Uterus (tissue), 4 donors: ENCODE results near the gene BIN2. TPM values are rescaled to one million over a fixed set of nuclear protein-coding genes. Genes with fewer than 3 reads are reported as not detected.

Experiments
- DNase-seq, 2 donors: peaks; one replicate each; pipeline ENCODE4 v3.0.0-alpha.2; 2019 to 2020
- H3K27ac ChIP-seq, 2 donors: fragments of 200-600 bp; sonication (generic); 1 replicate in 1 of 2; 2 replicates in 1 of 2; pipeline ENCODE4 v1.5.1; 2016 to 2018
- H3K27me3 ChIP-seq, 2 donors: fragments of 200-600 bp; sonication (generic); one replicate each; pipeline ENCODE4 v1.5.1; 2018 to 2019; ENCODE audit warnings: control low read depth in 1 of 2
- H3K36me3 ChIP-seq, 2 donors: fragments of 200-600 bp; sonication (generic); one replicate each; pipeline ENCODE4 v1.5.1; 2019; ENCODE audit warnings: control low read depth in 1 of 2
- H3K4me1 ChIP-seq, 2 donors: fragments of 200-600 bp; sonication (generic); one replicate each; pipeline ENCODE4 v1.5.1; 2018 to 2019; ENCODE audit warnings: control low read depth in 1 of 2
- H3K4me3 ChIP-seq, 2 donors: fragments of 200-600 bp; sonication (generic); 1 replicate in 1 of 2; 2 replicates in 1 of 2; pipeline ENCODE4 v1.5.1; 2018 to 2019; ENCODE audit warnings: mild to moderate bottlenecking in 1 of 2
- H3K9me3 ChIP-seq, 2 donors: fragments of 200-600 bp; sonication (generic); one replicate each; pipeline ENCODE4 v1.5.1; 2019; ENCODE audit warnings: control low read depth in 1 of 2
- CTCF ChIP-seq, 4 experiments: fragments of 200-600 bp in 2 of 4; fragments of 450-650 bp in 2 of 4; sonication (generic) in 2 of 4; IDR thresholded peaks; one replicate each; pipeline ENCODE4 v1.5.1; 2016 to 2019; ENCODE audit warnings: antibody characterized with exemption in 4 of 4, mild to moderate bottlenecking in 2 of 4, moderate library complexity in 1 of 4
- POLR2A ChIP-seq, 2 donors: fragments of 450-650 bp; IDR thresholded peaks; one replicate each; pipeline ENCODE4 v1.6.1; 2016; ENCODE audit warnings: antibody characterized with exemption in 2 of 2, mild to moderate bottlenecking in 1 of 2, moderate library complexity in 1 of 2
- intact Hi-C: fragments of 100-400 bp; cut with DNase I; formaldehyde crosslinking; loops from one replicate; pipeline ENCODE4 v1.15.1; 2023; ENCODE audit warnings: low total_unique reads
- total RNA-seq, 4 donors: library from RNA; depleted of rRNA in 3 of 4; stranded (reverse); fragments of >200 nt in 3 of 4; gene quantifications; one replicate each; pipeline versions ENCODE4 v1.1.0 to v1.2.4, GENCODE V29; 2014 to 2023
- donor health status: DM: yes; HTN: yes; CAD: no.

Gene BIN2
- total RNA-seq, 4 donors from 2014 or later = 0.29 to 5.0 (median 2.3) TPM

GRCh38 chr12:51270951-51271518 is 52.9 kb downstream of the BIN2 start:
- Histone ChIP-seq H3K27ac (peak overlapping the region; percentile 54 to 65), H3K27me3 (no peaks in the 10 kb centered on the region), H3K9me3 (no peaks in the 10 kb centered on the region), H3K4me3 (peak overlapping the region; percentile 38 to 86), H3K36me3 (no peaks in the 10 kb centered on the region), H3K4me1 (no peaks in the 10 kb centered on the region)
- no peak for TF ChIP-seq POLR2A (IDR thresholded peaks at IDR 0.05)
- no peak for TF ChIP-seq CTCF (IDR thresholded peaks at IDR 0.05)
- DNase-seq = no peak
- intact Hi-C loops = no loop called here

- Histone ChIP-seq H3K9me3 (no peaks in the 10 kb centered on the region), H3K27me3 (no peaks in the 10 kb centered on the region), H3K27ac (peak within 1 kb of the TSS; percentile 54 to 65), H3K36me3 (no peaks in the 10 kb centered on the region), H3K4me1 (no peaks in the 10 kb centered on the region), H3K4me3 (peak within 1 kb of the TSS; percentile 38 to 86)
- TF ChIP-seq CTCF (IDR thresholded peaks at IDR 0.05) (no peak), POLR2A (IDR thresholded peaks at IDR 0.05) (peak in 1 of 2 donors; percentile 11)
- intact Hi-C loops = no loop called here
- DNase-seq = peak; percentile 31 to 41
Observed at GRCh38 chr12:51270067-51270950, 53.7 kb downstream of the BIN2 start, which contains the start of gene SMAGP. SMAGP (minus strand) TSS chr12:51270415; CDS start chr12:51269278, 1,137 bp downstream.

GRCh38 chr12:51269174-51270066 is 54.6 kb downstream of the BIN2 start:
- TF ChIP-seq CTCF (IDR thresholded peaks at IDR 0.05) (peak in 2 of 4 experiments; percentile 22 to 28), POLR2A (IDR thresholded peaks at IDR 0.05) (no peak)
- intact Hi-C loops = no loop called here
- no peaks in the 10 kb centered on the region for H3K9me3 ChIP-seq
- H3K4me1 ChIP-seq = no peaks in the 10 kb centered on the region
- no peaks in the 10 kb centered on the region for H3K36me3 ChIP-seq
- H3K27me3 ChIP-seq = no peaks in the 10 kb centered on the region
- peak overlapping the region; percentile 38 to 86 for H3K4me3 ChIP-seq
- peak in 1 of 2 donors; percentile 21 for DNase-seq
- H3K27ac ChIP-seq = peak overlapping the region; percentile 54 to 65

GRCh38 chr12:51265024-51265423 is 59.0 kb downstream of the BIN2 start:
- no peaks in the 10 kb centered on the region for H3K36me3 ChIP-seq
- no peaks in the 10 kb centered on the region for H3K27me3 ChIP-seq
- TF ChIP-seq CTCF (IDR thresholded peaks at IDR 0.05) (no peak), POLR2A (IDR thresholded peaks at IDR 0.05) (no peak)

More at GRCh38 chr12:51265024-51265423, 59.0 kb downstream of the BIN2 start:
- no peaks in the 10 kb centered on the region for H3K4me1 ChIP-seq
- no peaks in the 10 kb centered on the region for H3K9me3 ChIP-seq
- H3K4me3 ChIP-seq = no peak overlapping the region
- no peak for DNase-seq
- H3K27ac ChIP-seq = no peak overlapping the region
- intact Hi-C loops = no loop called here
